GM13976 (cell line): ENCODE results near the gene RBM33.

ENCODE experiments used
- DNase-seq: peaks from one replicate; pipeline ENCODE4 v3.0.0; 2012; ENCODE audit warnings: low spot score
- in situ Hi-C: fragments of 300-500 bp; cut with MboI; formaldehyde crosslinking; loops from one replicate; pipeline ENCODE4 v1.12.0; 2022; ENCODE audit warnings: low sequenced_read_pairs, mixed read lengths, inconsistent platforms; ENCODE audit not compliant: unreplicated experiment
- TF ChIP-seq, protein P1 (sequence below): IDR thresholded peaks from 2 replicates; pipeline ENCODE4 v1.5.1; 2012; ENCODE audit warnings: borderline replicate concordance, mild to moderate bottlenecking; ENCODE audit not compliant: insufficient read depth; ENCODE audit errors: extremely low read depth, missing control alignments, control extremely low read depth

Gene RBM33

DNA sequence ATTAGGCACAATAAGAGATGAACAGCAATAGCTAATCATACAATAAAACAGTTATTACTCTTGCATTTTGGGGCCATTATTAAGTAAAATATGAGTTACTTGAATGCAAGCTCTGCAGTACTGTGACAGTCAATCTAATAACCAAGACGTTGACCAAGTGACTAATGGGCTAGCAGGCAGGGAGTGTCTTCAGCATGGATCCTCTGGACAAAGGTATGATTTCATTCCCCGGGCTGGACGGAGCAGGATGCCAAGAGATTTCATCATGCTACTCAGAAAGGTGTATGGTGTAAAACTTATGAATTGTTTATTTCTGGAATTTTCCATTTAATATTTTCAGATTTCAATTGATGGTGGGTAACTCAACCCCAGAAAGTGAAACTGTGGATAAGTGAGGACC lies 86.9 kb downstream of the RBM33 start:
- TF ChIP-seq, protein P1, sequence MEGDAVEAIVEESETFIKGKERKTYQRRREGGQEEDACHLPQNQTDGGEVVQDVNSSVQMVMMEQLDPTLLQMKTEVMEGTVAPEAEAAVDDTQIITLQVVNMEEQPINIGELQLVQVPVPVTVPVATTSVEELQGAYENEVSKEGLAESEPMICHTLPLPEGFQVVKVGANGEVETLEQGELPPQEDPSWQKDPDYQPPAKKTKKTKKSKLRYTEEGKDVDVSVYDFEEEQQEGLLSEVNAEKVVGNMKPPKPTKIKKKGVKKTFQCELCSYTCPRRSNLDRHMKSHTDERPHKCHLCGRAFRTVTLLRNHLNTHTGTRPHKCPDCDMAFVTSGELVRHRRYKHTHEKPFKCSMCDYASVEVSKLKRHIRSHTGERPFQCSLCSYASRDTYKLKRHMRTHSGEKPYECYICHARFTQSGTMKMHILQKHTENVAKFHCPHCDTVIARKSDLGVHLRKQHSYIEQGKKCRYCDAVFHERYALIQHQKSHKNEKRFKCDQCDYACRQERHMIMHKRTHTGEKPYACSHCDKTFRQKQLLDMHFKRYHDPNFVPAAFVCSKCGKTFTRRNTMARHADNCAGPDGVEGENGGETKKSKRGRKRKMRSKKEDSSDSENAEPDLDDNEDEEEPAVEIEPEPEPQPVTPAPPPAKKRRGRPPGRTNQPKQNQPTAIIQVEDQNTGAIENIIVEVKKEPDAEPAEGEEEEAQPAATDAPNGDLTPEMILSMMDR = no peak
- in situ Hi-C loops = no loop called here
- no peak for DNase-seq

DNA sequence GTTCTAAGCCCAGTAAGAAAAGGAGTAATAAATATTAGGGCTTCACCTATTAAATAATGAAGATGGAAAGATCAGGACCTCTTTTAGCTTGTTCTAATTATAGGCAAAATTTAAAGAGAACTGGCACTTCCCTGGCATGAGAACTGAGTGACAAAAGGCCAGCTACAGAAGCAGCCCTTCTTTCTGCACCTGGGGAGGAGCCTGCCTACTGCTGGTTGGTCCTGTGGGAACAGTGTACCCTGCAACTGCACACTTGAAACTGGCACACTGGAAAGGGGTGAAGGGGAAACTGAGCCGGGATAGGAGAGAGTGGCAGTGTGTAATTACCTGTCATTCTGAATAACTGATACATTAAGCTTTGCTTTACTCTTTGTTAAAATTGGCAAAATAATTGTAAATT lies 87.4 kb downstream of the RBM33 start:
- in situ Hi-C loops = no loop called here
- TF ChIP-seq, protein P1 = no peak
- no peak for DNase-seq

DNA sequence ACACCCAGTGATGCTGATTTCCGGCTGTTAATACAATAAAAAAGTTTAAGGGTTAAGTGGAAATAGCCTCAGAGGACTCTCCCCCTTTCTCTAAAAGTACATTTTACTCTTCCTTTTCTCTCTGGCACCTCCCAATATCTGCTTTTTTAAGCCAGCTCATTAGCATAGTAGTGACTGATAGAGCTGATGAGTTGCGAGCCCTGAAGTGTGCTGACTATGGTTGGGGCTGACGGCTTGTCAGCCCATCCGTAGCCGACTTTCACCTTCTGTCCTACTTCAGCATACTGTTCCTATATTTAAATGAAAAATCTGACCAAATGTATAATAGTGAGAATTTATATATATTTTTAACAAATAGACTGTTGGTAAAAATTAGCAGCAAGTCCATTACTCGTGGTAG lies 87.8 kb downstream of the RBM33 start:
- no peak for DNase-seq
- TF ChIP-seq, protein P1 = no peak
- in situ Hi-C loops = no loop called here

DNA sequence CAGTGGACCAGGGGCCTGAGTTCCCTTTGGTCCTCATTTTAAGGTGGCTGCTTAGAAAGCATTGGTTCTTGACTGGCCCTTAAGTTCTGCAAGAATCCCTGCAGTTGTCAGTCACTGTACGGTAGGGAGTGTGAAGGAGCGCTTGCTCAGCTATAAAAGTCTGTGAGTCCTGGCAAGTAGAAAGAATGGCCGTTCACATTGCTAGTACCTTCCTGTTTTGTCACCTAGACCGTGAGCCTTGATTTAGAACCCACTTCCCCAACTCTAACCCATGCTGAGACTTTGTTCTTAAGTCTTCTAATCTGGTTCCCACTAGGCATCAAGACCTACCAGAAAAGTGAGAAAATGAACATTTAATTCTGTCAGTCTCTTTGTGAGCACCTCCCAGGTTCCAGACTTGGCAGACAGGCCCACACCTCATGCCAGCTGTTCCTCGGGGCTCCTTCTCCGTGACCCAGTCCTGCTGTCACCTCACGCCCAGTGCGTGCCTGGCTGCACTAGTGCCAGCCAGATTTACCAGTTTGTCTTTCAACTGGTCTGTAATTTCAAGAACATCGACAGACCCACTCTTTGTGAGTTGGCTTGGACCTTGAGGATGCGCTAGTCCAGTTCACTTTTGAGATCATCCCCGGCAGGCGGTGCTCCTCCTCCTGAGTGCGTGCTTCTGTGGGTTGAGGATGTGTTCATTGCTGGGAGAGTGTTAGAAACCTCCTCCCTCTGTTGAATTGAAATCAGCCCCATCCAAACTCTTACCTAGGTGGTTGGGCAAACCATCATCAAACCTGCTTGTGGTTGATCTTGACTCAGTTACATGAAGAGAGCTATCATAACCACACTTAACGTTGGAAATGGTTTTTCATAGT lies 89.4 kb downstream of the RBM33 start:
- TF ChIP-seq, protein P1 = no peak
- in situ Hi-C loops = no loop called here
- no peak for DNase-seq

DNA sequence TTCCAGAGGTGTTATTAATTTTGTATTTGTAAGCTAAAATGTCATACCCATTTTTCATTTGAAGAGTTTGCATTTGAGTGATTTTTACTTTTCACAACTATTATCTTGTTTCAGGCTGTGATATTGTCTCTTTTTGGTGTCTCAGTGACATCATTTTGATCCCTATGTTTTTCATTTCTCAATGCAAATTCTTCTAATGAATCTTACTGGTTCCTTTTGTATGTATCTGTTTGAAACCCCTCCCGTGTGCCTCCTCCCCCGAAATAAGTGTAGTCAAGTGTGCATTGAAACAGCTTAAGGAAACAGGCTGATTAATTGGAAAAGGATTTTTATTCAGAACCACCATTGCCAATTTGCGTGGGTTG lies 90.0 kb downstream of the RBM33 start:
- TF ChIP-seq, protein P1 = no peak
- DNase-seq = no peak
- in situ Hi-C loops = no loop called here

DNA sequence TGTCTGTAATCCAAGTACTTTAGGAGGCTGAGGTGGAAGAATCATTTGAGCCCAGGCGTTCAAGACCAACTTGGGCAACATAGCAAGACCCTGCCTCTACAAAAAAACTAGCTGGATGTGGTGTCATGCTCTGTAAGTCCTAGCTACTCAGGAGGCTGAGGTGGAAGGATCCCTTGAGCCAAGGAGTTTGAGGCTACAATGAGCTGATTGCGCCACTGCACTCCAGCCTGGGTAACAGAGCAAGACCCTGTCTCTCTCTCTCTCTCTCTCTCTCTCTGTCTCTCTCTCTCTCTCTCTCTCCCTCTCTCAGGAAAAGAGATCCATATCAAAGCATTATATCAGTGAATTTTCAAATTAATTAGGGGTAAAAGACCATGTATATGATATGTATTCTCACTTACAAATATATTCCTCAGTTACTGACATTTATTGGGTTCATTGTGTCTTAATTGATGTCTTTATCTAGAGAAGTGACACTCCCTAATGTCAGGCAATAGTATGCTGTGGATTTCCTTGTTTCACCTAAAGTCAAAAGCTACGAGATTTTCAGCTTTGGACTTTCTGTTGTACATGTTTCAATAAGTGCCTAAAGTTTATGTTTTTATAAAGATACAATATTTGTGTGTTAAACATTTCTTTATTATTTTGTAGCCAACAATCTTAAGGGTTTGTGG lies 91.1 kb downstream of the RBM33 start:
- no peak for DNase-seq
- in situ Hi-C loops = no loop called here
- TF ChIP-seq, protein P1 = no peak
